Stimulated activated CD4-positive, alpha-beta T cell treated with anti-CD3 and anti-CD28 coated beads, Interleukin-1b, Interleukin-23, amount 100 ng/mL, for 24 hours (primary cell): Measurements from ENCODE around the gene NIBAN1.

Experiments
- DNase-seq, 4 experiments: peaks; one replicate each; pipeline ENCODE4 v3.0.0-alpha.2; 2020; ENCODE audit warnings: low read depth in 4 of 4, low spot score in 1 of 4

The NIBAN1 gene

GRCh38 chr1:184947497-184948256 is 26.6 kb downstream of the NIBAN1 start:
- DNase-seq = no peak

GRCh38 chr1:184945678-184946412 is 28.5 kb downstream of the NIBAN1 start:
- no peak for DNase-seq

GRCh38 chr1:184945029-184945428 is 29.3 kb downstream of the NIBAN1 start:
- no peak for DNase-seq

GRCh38 chr1:184943998-184944397 is 30.3 kb downstream of the NIBAN1 start:
- no peak for DNase-seq

- DNase-seq = no peak
Observed at GRCh38 chr1:184941735-184942134, 32.6 kb downstream of the NIBAN1 start.

GRCh38 chr1:184941410-184941733 is 32.9 kb downstream of the NIBAN1 start:
- no peak for DNase-seq

GRCh38 chr1:184940694-184941409 is 33.5 kb downstream of the NIBAN1 start:
- DNase-seq = no peak

- no peak for DNase-seq
Observed at GRCh38 chr1:184940226-184940625, 34.1 kb downstream of the NIBAN1 start.

GRCh38 chr1:184937729-184938128 is 36.6 kb downstream of the NIBAN1 start:
- DNase-seq = no peak

GRCh38 chr1:184935920-184936798 is 38.1 kb downstream of the NIBAN1 start:
- DNase-seq = no peak

- no peak for DNase-seq
Observed at GRCh38 chr1:184933944-184934343, 40.4 kb downstream of the NIBAN1 start.

- no peak for DNase-seq
Observed at GRCh38 chr1:184932319-184932718, 42.0 kb downstream of the NIBAN1 start.

- no peak for DNase-seq
Observed at GRCh38 chr1:184931566-184931965, 42.7 kb downstream of the NIBAN1 start.

- no peak for DNase-seq
Observed at GRCh38 chr1:184930645-184931044, 43.7 kb downstream of the NIBAN1 start.

- DNase-seq = no peak
Observed at GRCh38 chr1:184930232-184930631, 44.1 kb downstream of the NIBAN1 start.

- DNase-seq = no peak
Observed at GRCh38 chr1:184929711-184930202, 44.6 kb downstream of the NIBAN1 start.

GRCh38 chr1:184928394-184928793 is 45.9 kb downstream of the NIBAN1 start:
- DNase-seq = no peak
